Endodermal cell (in vitro differentiated cells): ENCODE data around the gene SFXN1. TPM values are rescaled to one million over a fixed set of nuclear protein-coding genes. Genes with fewer than 3 reads are reported as not detected.
"Not testable (repeated sequence)": the region's sequence is repeated elsewhere in the genome, so short reads cannot be mapped to it uniquely, and the experiment has no call there.

Experiments
- DNase-seq: peaks from one replicate; pipeline ENCODE4 v3.0.0-alpha.2; 2017
- H3K27ac ChIP-seq: 2 replicates; pipeline ENCODE4 v1.5.1; 2013; ENCODE audit warnings: mild to moderate bottlenecking, low read depth, low read length, moderate library complexity
- H3K27me3 ChIP-seq: 2 replicates; pipeline ENCODE4 v1.6.1; 2013; ENCODE audit warnings: mild to moderate bottlenecking, low read length, moderate library complexity; ENCODE audit not compliant: insufficient read depth, control insufficient read depth, poor library complexity, severe bottlenecking
- H3K36me3 ChIP-seq: 2 replicates; pipeline ENCODE4 v1.7.0; 2013; ENCODE audit warnings: mild to moderate bottlenecking, low read length, moderate library complexity; ENCODE audit not compliant: control insufficient read depth, insufficient read depth
- H3K4me1 ChIP-seq: one replicate; pipeline ENCODE4 v1.7.0; 2013; ENCODE audit warnings: low read length; ENCODE audit not compliant: control insufficient read depth, insufficient read depth
- H3K4me3 ChIP-seq: 2 replicates; pipeline ENCODE4 v1.5.1; 2013; ENCODE audit warnings: mild to moderate bottlenecking, low read length, moderate library complexity
- H3K9ac ChIP-seq: 2 replicates; pipeline ENCODE4 v1.6.1; 2013; ENCODE audit warnings: mild to moderate bottlenecking, low read length, moderate library complexity; ENCODE audit not compliant: poor library complexity, severe bottlenecking; ENCODE audit errors: extremely low read depth
- H3K9me3 ChIP-seq: 2 replicates; pipeline ENCODE4 v1.6.1; 2013; ENCODE audit warnings: mild to moderate bottlenecking, low read length, moderate library complexity; ENCODE audit not compliant: control insufficient read depth
- H3K27ac Mint-ChIP-seq: 2 replicates; pipeline ENCODE4 v1.8.0; 2020; ENCODE audit warnings: mixed read lengths
- H3K27me3 Mint-ChIP-seq: 2 replicates; pipeline ENCODE4 v1.8.0; 2021; ENCODE audit warnings: mild to moderate bottlenecking, mixed read lengths; ENCODE audit not compliant: insufficient read depth
- H3K36me3 Mint-ChIP-seq: 2 replicates; pipeline ENCODE4 v1.8.0; 2020; ENCODE audit warnings: low read depth, mixed read lengths
- H3K4me1 Mint-ChIP-seq: 2 replicates; pipeline ENCODE4 v1.8.0; 2020; ENCODE audit warnings: mixed read lengths
- H3K4me3 Mint-ChIP-seq: 2 replicates; pipeline ENCODE4 v1.8.0; 2020; ENCODE audit warnings: mild to moderate bottlenecking, moderate library complexity, mixed read lengths
- H3K9me3 Mint-ChIP-seq: 2 replicates; pipeline ENCODE4 v1.8.0; 2020; ENCODE audit warnings: mild to moderate bottlenecking, mixed read lengths
- CTCF ChIP-seq: fragments of 200-600 bp; sonication (generic); conservative IDR thresholded peaks from 2 replicates; pipeline ENCODE4 v1.5.0; 2021; ENCODE audit warnings: antibody characterized with exemption, mild to moderate bottlenecking
- WGBS, 2 experiments: methylation state at CpG; one replicate each; pipeline versions ENCODE4 v1.1.5 to v1.1.7; 2013; ENCODE audit warnings: missing lambda C conversion rate in 2 of 2, mixed read lengths in 1 of 2; ENCODE audit not compliant: insufficient coverage in 1 of 2, insufficient read length in 1 of 2; 5-methylcytosine and 5-hydroxymethylcytosine counted together
- total RNA-seq, 2 donors: library from RNA; stranded (reverse); fragmentation: NEBNext Ultra II Directional in 1 of 2; extraction: Animal tissue kit (Norgen Biotek cat#: 25700) in 1 of 2; gene quantifications; 2 replicates in 1 of 2; 3 replicates in 1 of 2; pipeline ENCODE4 v1.2.1, GENCODE V29; 2021

The SFXN1 gene
- total RNA-seq, 2 donors from 2014 or later, result 122 to 154 TPM

- WGBS, 2 experiments, result 95 to 100% methylated on average over 2 of the region's 2 CpGs
- H3K36me3 ChIP-seq, result no peaks in the 10 kb centered on the region
- H3K9ac ChIP-seq, result no peak overlapping the region
- DNase-seq, result no peak
- no peaks in the 10 kb centered on the region for H3K27me3 ChIP-seq
- peaks cover 3% of the 10 kb centered on the region for H3K4me1 ChIP-seq
- H3K36me3 Mint-ChIP-seq, result no peaks in the 10 kb centered on the region
- no peak for TF ChIP-seq CTCF
- no peak overlapping the region for H3K4me3 ChIP-seq
- H3K9me3 Mint-ChIP-seq, result peaks cover 3% of the 10 kb centered on the region
- H3K27me3 Mint-ChIP-seq, result peaks cover 5% of the 10 kb centered on the region
- no peak overlapping the region for H3K4me3 Mint-ChIP-seq
- H3K9me3 ChIP-seq, result no peaks in the 10 kb centered on the region
- H3K27ac Mint-ChIP-seq, result no peak overlapping the region
- H3K27ac ChIP-seq, result no peak overlapping the region
- peaks cover 22% of the 10 kb centered on the region for H3K4me1 Mint-ChIP-seq
Observed at GRCh38 chr5:175452166-175452565, 26.2 kb upstream of the SFXN1 start.

- H3K27ac Mint-ChIP-seq, H3K4me3 Mint-ChIP-seq, H3K9me3 Mint-ChIP-seq, H3K9me3 ChIP-seq, H3K27ac ChIP-seq, H3K4me3 ChIP-seq, H3K27me3 ChIP-seq, H3K27me3 Mint-ChIP-seq, H3K9ac ChIP-seq, DNase-seq, H3K36me3 ChIP-seq, H3K4me1 Mint-ChIP-seq, H3K4me1 ChIP-seq, H3K36me3 Mint-ChIP-seq: not testable (repeated sequence)
- WGBS, 2 experiments, result 97 to 100% methylated on average over 2 to 5 of the region's 5 CpGs
Observed at GRCh38 chr5:175454338-175454737, 24.0 kb upstream of the SFXN1 start.

- Mint-ChIP-seq H3K9me3 (peaks cover 3% of the 10 kb centered on the region), H3K4me3 (no peak overlapping the region), H3K4me1 (peaks cover 7% of the 10 kb centered on the region), H3K36me3 (no peaks in the 10 kb centered on the region), H3K27me3 (peaks cover 3% of the 10 kb centered on the region), H3K27ac (no peak overlapping the region)
- no peaks in the 10 kb centered on the region for H3K9me3 ChIP-seq
- TF ChIP-seq CTCF, result no peak
- DNase-seq, result no peak
- no peaks in the 10 kb centered on the region for H3K36me3 ChIP-seq
- H3K9ac ChIP-seq, result no peak overlapping the region
- no peak overlapping the region for H3K4me3 ChIP-seq
- H3K27me3 ChIP-seq, result no peaks in the 10 kb centered on the region
- WGBS, 2 experiments, result 90 to 91% methylated on average over 8 to 11 of the region's 11 CpGs
- no peak overlapping the region for H3K27ac ChIP-seq
- no peaks in the 10 kb centered on the region for H3K4me1 ChIP-seq
Observed at GRCh38 chr5:175456105-175456742, 22.1 kb upstream of the SFXN1 start.

DNA sequence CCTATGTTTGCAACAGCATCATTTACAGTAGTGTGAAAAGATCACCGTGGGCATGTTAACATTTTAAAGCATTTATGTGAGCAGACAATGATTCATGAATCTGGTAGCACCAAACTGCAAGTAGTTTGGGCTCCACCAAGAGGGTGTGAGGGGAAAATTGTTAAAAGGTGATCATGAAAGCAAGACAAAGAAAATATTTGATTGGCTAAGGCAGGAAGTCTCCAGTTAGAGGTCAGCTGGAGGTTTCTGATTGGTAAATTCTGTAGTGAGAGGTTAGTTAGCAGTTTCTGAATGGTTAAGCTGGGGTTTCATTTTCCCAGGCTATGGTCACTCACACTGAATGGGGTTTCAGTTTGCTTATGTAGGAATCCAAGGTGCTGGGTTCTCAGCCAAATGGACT lies 20.9 kb upstream of the SFXN1 start:
- Histone ChIP-seq H3K27ac (no peak overlapping the region), H3K4me3 (no peak overlapping the region), H3K9ac (no peak overlapping the region), H3K27me3 (no peaks in the 10 kb centered on the region), H3K4me1 (no peaks in the 10 kb centered on the region), H3K36me3 (no peaks in the 10 kb centered on the region), H3K9me3 (no peaks in the 10 kb centered on the region)
- H3K27ac Mint-ChIP-seq, result no peak overlapping the region
- no peak for TF ChIP-seq CTCF
- peaks cover 3% of the 10 kb centered on the region for H3K27me3 Mint-ChIP-seq
- H3K4me3 Mint-ChIP-seq, result no peak overlapping the region
- DNase-seq, result no peak
- H3K36me3 Mint-ChIP-seq, result no peaks in the 10 kb centered on the region
- H3K9me3 Mint-ChIP-seq, result peaks cover 3% of the 10 kb centered on the region
- WGBS, 2 experiments, result 90 to 92% methylated on average over 1 of the region's 1 CpG
- peaks cover 3% of the 10 kb centered on the region for H3K4me1 Mint-ChIP-seq
